NCI-H526 (cell line): ENCODE results near the gene ACCS.
A peak's percentile ranks its signal among the peaks of the same experiment; 100 is the strongest.

Experiments
- DNase-seq, 2 experiments: peaks; one replicate each; lab custom pipeline; 2025; lab: John Stamatoyannopoulos, UW

The ACCS gene

DNA sequence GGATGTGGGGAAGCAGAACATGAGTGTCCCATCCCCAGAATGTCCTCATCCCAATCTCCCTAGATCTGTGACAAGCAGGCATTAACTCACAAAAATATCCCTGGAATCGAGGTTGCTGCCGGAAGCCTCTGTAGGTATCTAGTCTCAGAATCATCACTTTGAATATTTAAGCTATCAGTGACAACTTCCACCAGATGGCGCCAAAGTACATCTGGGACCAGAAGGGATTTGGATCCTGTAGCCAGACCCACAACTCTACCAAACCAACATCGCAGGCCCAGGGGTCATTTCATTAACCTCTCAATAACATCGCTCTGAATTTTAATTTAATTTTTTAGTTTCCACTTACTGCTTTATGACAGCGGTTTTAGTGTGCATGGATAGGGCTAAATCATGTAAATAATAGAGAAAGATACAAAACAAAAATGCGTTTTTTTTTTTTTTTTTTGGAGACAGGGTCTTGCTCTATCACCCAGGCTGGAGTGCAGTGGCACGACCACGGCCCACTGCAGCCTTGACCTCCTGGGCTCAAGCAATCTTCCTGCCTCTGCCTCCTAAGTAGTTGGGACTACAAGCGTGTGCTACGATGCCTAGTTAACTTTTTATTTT lies 28.3 kb downstream of the ACCS start:
- peak; percentile 87 to 95 for DNase-seq

DNA sequence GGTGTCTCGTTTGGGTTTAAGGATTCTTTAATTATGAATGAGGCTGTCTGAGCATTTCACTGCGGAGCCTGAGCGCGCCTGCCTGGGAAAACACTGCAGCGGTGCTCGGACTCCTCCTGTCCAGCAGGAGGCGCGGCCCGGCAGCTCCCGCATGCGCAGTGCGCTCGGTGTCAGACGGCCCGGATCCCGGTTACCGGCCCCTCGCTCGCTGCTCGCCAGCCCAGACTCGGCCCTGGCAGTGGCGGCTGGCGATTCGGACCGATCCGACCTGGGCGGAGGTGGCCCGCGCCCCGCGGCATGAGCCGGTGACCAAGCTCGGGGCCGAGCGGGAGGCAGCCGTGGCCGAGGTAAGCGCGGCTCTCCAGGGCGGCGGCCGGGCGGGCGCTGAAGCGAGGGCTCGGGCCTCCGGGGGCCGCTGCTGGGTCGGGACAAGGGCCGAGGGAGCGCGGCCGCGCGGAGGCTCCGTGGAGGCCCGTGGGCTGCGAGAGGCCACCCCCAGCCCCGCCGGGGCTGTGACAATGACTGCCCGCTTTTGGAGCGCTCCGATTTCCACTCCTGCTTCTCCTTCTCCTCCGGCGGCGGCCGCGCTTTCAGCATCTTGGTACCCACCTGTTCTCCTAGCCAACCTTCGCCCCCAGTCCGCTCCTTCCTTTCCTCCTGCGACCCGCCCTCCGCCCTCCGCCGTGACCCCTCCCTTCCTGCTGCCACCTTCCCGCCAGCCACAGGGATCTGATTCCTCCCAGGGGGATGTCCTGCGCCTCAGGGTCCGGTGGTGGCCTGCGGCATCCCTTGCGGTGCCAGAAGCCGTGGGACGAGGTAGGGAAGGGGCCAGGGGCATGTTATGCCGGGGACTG lies 29.7 kb downstream of the ACCS start, which contains the start of gene EXT2:
EXT2 (plus strand) TSS at position 173 of the 854 bp plus-strand sequence. CDS start 12,035 bp downstream, outside the sequence.
- DNase-seq, result peak; percentile 54 to 94

DNA sequence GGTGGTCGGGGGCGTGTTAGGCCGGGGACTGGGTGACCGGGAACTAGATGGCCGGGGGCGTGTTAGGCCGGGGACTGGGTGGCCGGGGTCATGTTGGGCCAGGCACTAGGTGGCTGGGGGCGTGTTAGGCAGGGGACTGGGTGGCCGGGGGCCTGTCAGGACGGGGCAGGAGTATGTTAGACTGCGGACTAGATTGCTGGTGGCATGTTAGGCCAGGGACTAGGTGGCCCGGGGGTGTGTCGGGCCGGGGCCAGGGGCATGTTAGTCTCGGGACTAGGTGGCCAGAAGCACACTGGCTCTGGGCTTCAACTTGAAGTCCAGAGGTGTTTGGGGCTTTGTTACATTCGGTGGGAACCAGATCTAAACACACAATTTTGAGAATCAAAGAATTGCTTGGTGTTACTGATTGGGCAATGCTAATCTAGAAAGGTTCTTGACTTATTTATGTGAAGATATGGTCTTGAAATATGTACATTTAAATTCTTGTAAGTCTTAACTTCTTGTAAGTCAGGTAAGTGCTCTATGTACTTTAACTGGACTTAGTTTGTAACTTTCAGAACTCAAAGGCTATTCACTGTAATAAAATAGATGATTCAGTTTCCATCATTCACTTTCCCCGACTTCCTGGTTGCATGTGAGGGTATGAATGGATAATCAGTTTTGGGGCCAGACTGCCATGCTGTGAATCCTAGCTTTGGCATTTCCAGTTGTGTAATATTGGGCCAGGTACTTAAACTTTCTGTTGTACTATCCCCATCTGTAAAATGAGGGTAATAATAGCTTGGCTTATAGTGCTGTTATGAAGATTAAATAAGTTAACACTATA lies 30.5 kb downstream of the ACCS start:
- DNase-seq, result no peak

DNA sequence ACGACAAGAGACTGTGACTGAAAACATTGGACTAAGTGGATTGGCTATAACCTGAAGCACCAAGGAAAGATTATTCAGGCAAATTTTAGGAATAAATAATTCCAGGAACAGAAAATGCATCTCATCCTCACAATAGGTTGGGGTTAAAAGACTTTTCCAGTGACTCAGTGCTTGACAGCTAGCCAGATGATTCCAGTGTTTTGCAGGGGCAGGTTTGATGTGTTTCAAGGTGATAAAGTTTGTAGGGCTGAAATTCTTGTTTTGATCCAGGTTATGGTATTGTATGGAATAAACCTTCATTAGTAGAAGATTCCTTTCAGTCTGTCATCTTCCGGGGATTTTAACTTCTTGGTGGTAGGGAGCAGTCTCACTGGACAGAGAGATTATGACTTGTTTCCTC lies 31.8 kb downstream of the ACCS start:
- no peak for DNase-seq

DNA sequence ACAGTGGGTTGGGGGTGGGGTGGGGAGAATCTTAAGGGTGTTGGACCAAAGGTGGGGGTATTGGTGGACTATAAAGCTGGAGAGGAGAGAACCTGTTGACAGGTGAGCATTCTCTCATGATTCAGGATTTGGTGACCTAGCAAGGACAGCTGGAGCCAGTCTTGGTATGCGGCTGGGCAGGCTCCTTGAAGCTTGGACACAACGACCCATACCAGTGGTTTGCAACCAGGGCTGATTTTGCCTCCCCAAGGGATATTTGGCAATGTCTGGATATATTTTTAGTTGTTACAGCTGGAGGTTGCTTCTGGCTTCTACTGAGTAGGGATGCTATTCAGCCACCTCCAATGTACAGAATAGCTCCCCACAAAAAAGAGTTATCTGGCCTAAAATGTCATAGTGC lies 35.0 kb downstream of the ACCS start:
- no peak for DNase-seq

DNA sequence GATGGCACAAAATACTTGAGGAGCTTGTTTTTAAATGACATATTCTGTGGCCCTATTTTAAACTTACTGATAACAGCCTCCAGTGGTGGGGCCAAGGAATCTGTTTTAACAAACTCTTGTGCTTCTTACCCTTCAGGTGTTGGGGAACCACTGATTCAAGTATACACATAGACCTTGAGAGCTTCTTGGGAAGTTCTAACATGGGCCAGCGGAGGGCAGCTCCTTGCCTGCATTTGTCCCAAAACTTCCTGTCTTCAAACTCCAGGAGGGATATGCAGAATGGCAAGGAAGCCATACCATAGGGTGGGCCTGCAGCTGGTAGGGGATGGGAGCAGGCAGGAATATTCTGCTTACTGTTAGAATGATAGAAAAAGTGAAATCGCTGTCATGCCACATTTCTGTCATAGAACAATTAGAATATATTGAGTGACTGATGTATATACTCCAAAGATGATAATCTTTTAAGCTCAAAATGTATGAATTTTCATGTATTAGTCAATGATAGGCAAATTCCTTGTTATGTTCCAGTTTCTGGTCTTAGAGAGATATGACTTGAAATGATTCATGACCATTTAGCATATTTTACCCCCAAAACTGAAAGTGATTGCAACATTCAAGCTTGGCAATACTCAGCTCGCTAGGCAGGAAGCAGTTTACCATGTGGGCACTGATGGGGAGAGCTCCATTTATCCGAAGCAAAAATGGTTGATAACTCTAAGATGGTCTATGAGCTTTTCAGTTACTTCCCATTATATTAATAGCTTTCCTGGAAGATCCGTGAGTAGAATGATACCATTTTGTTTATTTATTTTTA lies 38.6 kb downstream of the ACCS start:
- no peak for DNase-seq

DNA sequence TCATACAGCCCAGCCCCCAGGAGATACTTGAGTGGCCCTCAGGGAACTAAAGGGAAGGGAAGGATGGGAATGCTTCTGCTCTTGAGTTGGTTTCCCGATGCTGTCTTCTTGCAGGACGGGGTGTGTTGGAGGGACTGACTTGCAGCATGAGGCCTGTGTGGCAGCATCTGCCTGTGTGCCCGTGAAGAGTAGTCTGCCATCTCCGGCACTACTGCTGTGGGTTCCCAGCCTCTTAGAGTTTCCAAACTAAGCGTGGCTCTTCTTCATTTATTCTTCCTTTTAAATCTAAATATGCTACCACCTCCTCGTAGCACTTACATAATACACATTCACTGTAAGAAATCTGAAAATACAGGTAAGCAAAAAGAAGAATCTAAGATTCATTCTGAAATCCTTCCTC lies 42.2 kb downstream of the ACCS start:
- DNase-seq, result no peak

DNA sequence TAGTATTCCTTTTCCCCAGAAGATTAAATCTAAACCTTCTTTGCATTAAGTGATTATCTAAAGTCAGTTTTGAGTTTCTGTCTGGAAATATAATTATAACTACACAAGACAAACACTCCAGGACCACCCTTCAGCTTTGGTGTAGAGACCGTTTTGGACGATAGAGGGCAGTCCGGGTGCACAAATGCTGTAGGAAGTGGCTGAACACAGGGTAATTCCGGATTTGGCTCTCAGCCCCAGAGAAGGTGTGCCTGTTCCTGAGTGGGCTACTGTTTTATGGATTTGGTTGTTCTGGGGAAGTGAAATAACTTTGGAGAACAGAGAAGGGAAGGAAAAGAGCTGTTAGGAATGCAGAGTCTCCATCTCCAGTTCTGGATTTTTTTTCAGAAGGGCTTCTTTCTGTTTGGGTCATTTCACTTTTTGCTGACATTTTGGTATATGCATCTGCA lies 44.2 kb downstream of the ACCS start:
- DNase-seq, result peak in 1 of 2 experiments; percentile 60

DNA sequence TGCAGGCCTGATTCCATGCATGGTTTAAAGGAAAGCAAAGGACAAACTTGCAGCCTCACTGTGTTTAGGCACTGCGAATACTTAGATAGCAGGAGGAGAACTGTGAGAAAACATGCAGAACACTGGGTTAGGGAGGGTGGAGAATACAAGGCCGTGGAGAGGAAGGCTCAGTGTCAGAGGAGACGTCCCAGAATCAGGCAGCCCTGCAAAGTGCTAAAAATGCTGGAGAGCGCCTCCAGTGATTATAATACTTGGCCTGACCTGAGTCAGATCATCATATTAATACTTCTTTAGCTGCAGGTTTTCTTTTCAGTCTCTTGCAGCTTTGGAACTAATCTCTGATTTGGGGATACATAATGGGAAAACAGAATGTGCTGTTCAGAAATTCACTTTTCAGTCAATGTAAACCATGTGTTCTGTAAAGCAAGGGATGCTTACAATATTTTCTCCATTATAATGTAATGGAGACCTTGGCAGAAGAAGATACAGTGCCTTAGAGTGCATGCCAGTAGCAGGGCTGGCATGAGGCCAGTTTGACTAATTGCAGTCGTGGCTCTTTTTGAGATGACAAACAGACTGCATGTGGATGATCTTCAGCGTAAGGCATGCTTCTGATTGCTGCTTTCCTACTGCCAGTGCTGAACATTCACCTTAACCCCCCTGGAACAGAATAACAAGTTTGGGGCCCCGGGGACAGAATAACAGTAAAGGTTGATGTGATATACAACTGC lies 46.2 kb downstream of the ACCS start:
- DNase-seq, result no peak

DNA sequence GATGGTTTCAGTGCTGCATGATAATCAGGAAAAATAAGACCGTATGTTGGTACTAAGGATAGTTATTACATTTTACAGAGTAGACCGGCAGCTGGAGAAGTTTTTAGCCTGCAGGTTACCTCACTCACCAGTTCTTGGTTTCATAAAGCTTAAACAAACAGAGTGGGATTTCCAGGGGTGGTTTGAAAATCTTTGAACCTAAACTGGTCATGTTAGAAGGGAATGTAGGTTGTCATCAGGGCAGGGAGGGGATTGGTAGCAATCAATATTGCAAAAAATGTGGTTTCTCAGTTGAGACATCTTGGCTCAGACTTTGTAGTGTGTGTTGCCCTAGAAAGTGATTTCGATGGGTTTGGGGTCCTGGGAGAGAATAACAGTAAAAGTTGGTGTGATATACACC lies 46.9 kb downstream of the ACCS start:
- DNase-seq, result no peak

DNA sequence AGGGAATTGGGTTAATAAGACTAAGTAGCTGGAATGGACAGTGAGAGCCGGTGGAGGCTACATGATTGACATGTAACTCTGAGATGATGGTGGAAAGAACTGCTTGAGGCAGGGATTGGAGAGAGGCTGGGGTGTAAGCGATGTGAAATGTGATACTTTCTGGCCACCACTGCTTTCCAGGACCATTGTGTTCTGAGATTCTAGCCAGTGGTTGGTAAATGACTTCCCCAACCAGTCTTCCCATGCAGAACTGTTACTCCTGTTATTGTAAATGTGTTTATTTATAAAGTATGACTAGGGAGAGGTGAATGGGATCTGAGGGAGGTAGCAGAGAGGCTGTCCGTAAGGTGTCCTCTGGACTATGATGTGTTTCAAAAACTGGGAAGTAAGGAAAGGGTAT lies 47.5 kb downstream of the ACCS start:
- DNase-seq, result no peak

DNA sequence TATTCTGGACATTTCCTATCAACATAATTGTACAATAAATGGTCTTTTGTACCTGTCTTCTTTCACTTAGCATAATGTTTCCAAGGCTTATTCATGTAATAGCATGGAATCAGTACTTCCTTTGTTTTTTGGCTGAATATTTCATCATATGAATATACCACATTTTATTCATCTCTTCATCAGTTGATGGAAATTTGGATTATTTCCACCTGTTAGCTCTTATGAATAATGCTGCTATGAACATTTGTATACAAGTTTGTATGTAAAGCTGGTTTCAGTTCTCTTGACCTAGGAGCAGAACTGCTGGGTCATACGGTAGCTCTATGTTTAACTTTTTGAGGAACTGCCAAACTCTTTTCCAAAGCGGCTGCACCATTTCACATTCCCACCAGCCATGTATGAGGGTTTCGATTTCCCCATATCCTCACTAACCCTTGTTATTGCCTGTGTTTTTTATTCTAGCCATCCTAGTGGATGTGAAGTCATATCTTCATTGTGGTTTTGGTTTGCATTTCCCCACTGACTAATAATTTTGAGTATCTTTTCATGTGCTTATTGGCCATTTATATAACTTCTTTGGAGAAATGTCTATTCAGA lies 50.3 kb downstream of the ACCS start:
- DNase-seq, result no peak

DNA sequence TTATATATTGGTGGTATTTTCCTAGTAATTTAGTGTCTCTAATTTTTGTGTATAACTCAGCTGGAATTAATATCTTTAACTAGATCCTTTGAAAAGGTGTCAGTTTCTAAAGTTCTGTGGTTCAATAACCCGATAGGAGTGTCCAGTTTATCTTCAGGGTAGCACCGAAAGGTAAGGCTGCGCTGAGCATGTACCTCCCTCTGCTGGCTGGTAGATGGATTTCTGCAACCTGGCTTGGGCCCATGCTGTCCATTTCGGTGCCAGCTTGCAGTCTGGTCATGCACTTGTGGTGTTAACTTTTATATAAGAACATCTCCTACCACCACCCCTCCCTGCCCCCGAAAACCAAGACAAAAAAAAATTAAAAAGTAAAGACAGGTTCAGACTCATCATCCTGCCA lies 54.1 kb downstream of the ACCS start:
- DNase-seq, result peak in 1 of 2 experiments; percentile 15

DNA sequence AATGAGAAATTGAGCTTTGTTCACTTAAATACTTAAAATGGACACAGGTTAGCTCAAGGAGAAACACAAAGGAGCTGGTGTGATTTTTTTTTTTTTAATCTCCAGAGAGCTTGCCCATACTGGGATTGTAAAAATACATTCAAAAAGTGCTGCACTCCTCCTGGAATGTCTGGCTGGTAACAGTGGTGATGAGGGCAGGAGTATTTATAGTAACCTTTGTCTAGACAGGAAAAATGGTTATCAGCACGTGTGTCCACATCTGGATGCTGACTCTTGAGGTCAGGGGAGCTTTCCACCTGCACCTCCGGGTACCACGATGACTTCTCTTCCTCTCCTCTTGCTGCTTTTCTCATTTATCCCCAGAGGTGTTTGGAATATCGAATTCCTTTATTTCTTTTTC lies 59.5 kb downstream of the ACCS start:
- DNase-seq, result no peak

DNA sequence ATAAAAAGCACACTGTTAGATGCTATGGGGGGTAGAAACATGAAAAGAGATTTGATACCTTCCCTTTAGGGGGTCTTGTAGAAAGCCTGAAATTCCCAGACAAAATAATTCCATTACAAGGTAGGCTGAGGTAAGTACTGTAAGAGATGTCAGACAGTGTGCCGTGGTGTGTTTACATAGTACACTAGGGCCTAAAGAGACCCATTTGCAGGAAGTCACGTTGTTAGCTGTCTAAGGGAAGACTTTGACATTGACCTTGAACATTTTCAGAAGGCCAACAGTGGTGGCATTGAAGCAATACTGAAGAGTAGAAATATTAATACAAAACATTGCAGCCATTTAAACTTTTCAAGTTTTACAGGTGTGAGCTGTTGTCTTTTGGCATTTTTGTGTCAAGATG lies 60.2 kb downstream of the ACCS start:
- no peak for DNase-seq

DNA sequence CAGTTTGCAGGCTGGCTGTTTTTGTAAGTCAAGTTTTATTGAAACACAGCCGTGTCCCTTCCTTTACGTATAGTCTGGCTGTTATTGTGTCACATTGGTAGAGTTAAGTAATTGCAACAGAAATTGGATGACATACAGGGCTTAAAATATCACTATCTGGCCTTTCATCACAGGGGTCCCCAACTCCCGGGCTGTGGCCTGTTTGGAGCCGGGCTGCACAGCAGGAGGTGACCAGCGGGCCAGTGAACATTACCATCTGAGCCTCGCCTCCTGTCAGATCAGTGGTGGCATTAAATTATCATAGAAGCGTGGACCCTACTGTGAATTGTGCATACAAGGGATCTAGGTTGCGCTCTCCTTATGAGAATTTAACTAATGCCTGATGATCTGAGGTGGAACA lies 61.1 kb downstream of the ACCS start:
- DNase-seq, result no peak

DNA sequence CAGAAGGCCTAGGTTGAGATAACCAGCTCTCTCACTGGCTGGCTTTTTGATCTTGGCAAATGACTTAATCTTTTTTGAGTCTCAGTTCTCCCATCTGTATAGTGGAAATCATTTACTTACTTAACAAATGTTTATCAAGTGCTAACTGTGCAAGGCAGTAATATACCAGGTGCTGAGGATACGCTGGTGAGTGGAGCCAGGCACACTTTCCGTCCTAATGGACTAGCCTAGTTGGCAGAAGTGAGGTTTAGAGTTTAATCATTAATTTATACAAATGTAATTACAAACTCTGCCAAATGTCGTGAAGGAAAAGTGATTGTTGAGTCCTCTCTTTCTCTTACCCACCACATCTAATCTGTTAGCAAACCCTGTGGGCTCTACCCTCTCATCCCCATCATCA lies 62.7 kb downstream of the ACCS start:
- DNase-seq, result no peak

DNA sequence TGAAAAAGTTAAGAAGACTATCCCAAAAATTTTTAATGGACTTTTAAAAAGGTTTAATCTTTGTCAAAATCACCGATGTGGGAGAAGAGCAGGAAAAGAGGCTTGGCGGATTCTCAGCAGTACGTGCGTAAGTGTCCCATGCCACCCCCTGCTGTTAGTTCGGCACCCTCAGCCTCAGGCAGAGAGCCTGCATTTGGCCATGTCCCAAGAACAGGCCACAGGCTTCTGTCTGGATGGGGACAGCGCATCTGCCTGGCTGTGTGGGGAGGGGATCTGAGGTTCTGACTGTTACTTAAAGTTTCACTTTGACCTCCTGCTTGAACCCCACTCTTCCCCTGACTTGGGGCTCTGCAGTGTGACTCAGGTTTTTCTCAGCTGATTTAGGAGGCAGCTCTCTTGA lies 64.7 kb downstream of the ACCS start:
- DNase-seq, result no peak

DNA sequence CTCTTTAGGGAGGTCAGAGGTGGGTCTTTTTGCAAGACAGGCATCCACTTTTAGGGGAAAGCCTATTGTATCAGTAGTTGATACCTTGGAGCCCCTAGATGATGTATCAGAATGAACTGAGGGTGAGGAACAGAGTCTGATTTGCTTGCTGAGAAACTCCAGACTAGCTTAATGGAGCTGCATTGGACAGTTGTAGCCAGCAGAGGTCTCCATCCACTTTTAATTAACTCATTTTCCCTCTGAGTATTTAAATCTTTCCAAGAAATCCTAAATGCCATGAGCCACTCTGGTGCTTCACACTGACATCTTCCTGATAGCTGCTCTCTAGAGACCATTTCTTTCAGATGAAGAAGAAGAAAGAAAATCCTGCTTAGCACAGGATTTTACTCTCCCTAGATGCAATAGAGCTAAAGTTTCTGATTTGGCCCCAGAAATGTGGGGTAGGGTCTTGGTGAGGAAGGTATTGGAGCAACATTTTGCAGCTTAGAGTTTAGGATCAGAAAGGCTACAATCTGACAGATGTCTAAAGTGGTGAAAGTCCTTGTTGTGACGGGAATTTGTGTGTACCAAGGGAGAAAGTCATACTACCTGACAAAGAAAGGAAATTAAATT lies 67.4 kb downstream of the ACCS start:
- peak; percentile 9 to 65 for DNase-seq
